ENCODE results near the gene SAMD1. TPM values are rescaled to one million over a fixed set of nuclear protein-coding genes. Genes with fewer than 3 reads are reported as not detected.

The SAMD1 gene
- total and polyA plus RNA-seq, 9 of the 15 experiments (the other 6 are each of a cell fraction or from before 2014, with no cell fraction given) = 2.9 to 96.0 (median 43.5) TPM

- TF ChIP-seq VEZF1 (CRISPR knock-in tag; IDR thresholded peaks at IDR 0.05) = peak; percentile 94
- peak; percentile 77 for TF ChIP-seq ZNF766 (CRISPR knock-in tag; conservative IDR thresholded peaks at IDR 0.05)
- TF ChIP-seq, protein P1, sequence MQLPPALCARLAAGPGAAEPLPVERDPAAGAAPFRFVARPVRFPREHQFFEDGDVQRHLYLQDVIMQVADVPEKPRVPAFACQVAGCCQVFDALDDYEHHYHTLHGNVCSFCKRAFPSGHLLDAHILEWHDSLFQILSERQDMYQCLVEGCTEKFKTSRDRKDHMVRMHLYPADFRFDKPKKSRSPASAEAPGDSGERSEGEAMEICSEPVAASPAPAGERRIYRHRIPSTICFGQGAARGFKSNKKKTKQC (CRISPR knock-in tag; IDR thresholded peaks at IDR 0.05) = peak; percentile 41
- TF ChIP-seq ZNF644 (tag; IDR thresholded peaks at IDR 0.05; ENCODE audit: low read depth) = no peak; the same call in 1 of the 2 replicates
- TF ChIP-seq, protein P2, sequence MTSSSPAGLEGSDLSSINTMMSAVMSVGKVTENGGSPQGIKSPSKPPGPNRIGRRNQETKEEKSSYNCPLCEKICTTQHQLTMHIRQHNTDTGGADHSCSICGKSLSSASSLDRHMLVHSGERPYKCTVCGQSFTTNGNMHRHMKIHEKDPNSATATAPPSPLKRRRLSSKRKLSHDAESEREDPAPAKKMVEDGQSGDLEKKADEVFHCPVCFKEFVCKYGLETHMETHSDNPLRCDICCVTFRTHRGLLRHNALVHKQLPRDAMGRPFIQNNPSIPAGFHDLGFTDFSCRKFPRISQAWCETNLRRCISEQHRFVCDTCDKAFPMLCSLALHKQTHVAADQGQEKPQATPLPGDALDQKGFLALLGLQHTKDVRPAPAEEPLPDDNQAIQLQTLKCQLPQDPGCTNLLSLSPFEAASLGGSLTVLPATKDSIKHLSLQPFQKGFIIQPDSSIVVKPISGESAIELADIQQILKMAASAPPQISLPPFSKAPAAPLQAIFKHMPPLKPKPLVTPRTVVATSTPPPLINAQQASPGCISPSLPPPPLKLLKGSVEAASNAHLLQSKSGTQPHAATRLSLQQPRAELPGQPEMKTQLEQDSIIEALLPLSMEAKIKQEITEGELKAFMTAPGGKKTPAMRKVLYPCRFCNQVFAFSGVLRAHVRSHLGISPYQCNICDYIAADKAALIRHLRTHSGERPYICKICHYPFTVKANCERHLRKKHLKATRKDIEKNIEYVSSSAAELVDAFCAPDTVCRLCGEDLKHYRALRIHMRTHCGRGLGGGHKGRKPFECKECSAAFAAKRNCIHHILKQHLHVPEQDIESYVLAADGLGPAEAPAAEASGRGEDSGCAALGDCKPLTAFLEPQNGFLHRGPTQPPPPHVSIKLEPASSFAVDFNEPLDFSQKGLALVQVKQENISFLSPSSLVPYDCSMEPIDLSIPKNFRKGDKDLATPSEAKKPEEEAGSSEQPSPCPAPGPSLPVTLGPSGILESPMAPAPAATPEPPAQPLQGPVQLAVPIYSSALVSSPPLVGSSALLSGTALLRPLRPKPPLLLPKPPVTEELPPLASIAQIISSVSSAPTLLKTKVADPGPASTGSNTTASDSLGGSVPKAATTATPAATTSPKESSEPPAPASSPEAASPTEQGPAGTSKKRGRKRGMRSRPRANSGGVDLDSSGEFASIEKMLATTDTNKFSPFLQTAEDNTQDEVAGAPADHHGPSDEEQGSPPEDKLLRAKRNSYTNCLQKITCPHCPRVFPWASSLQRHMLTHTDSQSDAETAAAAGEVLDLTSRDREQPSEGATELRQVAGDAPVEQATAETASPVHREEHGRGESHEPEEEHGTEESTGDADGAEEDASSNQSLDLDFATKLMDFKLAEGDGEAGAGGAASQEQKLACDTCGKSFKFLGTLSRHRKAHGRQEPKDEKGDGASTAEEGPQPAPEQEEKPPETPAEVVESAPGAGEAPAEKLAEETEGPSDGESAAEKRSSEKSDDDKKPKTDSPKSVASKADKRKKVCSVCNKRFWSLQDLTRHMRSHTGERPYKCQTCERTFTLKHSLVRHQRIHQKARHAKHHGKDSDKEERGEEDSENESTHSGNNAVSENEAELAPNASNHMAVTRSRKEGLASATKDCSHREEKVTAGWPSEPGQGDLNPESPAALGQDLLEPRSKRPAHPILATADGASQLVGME (CRISPR knock-in tag; IDR thresholded peaks at IDR 0.05) = no peak
- TF ChIP-seq E2F1 (CRISPR knock-in tag; IDR thresholded peaks at IDR 0.05) = peak; percentile 69
- TF ChIP-seq ZNF445 (CRISPR knock-in tag; IDR thresholded peaks at IDR 0.05; ENCODE audit: low read depth) = no peak
- peak; percentile 32 to 90; a peak in 2 of 4 replicates for TF ChIP-seq ARNT (IDR thresholded peaks at IDR 0.05)
- TF ChIP-seq STAT5A (IDR thresholded peaks at IDR 0.05; ENCODE audit: borderline replicate concordance, low read length) = no peak
- TF ChIP-seq FOXJ2 (tag; IDR thresholded peaks at IDR 0.05) = no peak
- no peak for TF ChIP-seq KAT8 (IDR thresholded peaks at IDR 0.05; ENCODE audit: low read depth)
- no peak for TF ChIP-seq GTF2B (IDR thresholded peaks at IDR 0.05; ENCODE audit: extremely low read depth, insufficient read length)
These were observed 9.4 kb downstream of the SAMD1 start (continued) for GRCh38 chr19:14080887-14081796.
